Aorta (tissue), 5 donors: ENCODE measurements around the gene REXO4. TPM values are rescaled to one million over a fixed set of nuclear protein-coding genes. Genes with fewer than 3 reads are reported as not detected.
"Not testable (repeated sequence)": the region's sequence is repeated elsewhere in the genome, so short reads cannot be mapped to it uniquely, and the experiment has no call there.

Experiments
- ATAC-seq: fragments of 200-7000 bp; cut with Tn5 transposase; one replicate; pipeline ENCODE4 v1.9.1; 2022; ENCODE audit warnings: moderate library complexity; ENCODE audit not compliant: low FRiP score
- DNase-seq, 2 donors: peaks; one replicate each; pipeline ENCODE4 v3.0.0-alpha.2; 2020
- H3K27ac ChIP-seq, 2 donors: one replicate each; pipeline ENCODE4 v1.5.1; 2013; ENCODE audit warnings: low read length in 2 of 2, mild to moderate bottlenecking in 2 of 2, moderate library complexity in 2 of 2, control low read depth in 1 of 2, inconsistent platforms in 1 of 2, low read depth in 1 of 2
- H3K27me3 ChIP-seq, 2 donors: one replicate each; pipeline ENCODE4 v1.6.1; 2013; ENCODE audit warnings: control low read depth in 1 of 2, low read length in 1 of 2, mild to moderate bottlenecking in 1 of 2, moderate library complexity in 1 of 2; ENCODE audit not compliant: insufficient read depth in 2 of 2, control insufficient read depth in 1 of 2
- H3K36me3 ChIP-seq, 2 donors: one replicate each; pipeline ENCODE4 v1.6.1; 2013; ENCODE audit warnings: control low read depth in 1 of 2, low read length in 1 of 2, mild to moderate bottlenecking in 1 of 2; ENCODE audit not compliant: insufficient read depth in 2 of 2, control insufficient read depth in 1 of 2
- H3K4me1 ChIP-seq, 2 donors: one replicate each; pipeline ENCODE4 v1.6.1; 2013; ENCODE audit warnings: low read length in 2 of 2, control low read depth in 1 of 2, mild to moderate bottlenecking in 1 of 2, moderate library complexity in 1 of 2; ENCODE audit not compliant: insufficient read depth in 2 of 2, control insufficient read depth in 1 of 2
- H3K4me3 ChIP-seq, 2 donors: one replicate each; pipeline ENCODE4 v1.5.1; 2013; ENCODE audit warnings: low read length in 2 of 2, control low read depth in 1 of 2, mild to moderate bottlenecking in 1 of 2
- H3K9me3 ChIP-seq: one replicate; pipeline ENCODE4 v1.6.1; 2013; ENCODE audit warnings: mild to moderate bottlenecking, low read length; ENCODE audit not compliant: control insufficient read depth
- WGBS, 2 donors: extraction: QIAGEN DNeasy Blood & Tissue Kit; methylation state at CpG; one replicate each; pipeline ENCODE4 v1.1.7; 2013; 5-methylcytosine and 5-hydroxymethylcytosine counted together
- intact Hi-C, 2 donors: fragments of 100-400 bp; cut with DNase I; formaldehyde crosslinking; loops; one replicate each; pipeline versions ENCODE4 v1.14.2 to v1.15.0; 2022
- polyA plus RNA-seq, 2 donors: library from polyadenylated mRNA; stranded (reverse); fragments of 200-250 nt; gene quantifications; one replicate each; pipeline ENCODE4 v1.2.3, GENCODE V29; 2013
- total RNA-seq, 2 donors: library from RNA; stranded (reverse); fragmentation: NEBNext Ultra II Directional; extraction: Animal tissue kit (Norgen Biotek cat#: 25700); gene quantifications; one replicate each; pipeline ENCODE4 v1.2.1, GENCODE V29; 2021
- donor health status: healthy with polysubstance abuse.
- donor health status: Bipolar disorder and iron deficiency.
- donor health status: DM: no; HTN: no; CAD: no.
- donor health status: DM: no; HTN: no; CAD: no.
- donor health status: DM: yes; HTN: yes; CAD: no.

REXO4 gene
- total and polyA plus RNA-seq, 4 donors = 10.8 to 19.1 (median 14.3) TPM

DNA sequence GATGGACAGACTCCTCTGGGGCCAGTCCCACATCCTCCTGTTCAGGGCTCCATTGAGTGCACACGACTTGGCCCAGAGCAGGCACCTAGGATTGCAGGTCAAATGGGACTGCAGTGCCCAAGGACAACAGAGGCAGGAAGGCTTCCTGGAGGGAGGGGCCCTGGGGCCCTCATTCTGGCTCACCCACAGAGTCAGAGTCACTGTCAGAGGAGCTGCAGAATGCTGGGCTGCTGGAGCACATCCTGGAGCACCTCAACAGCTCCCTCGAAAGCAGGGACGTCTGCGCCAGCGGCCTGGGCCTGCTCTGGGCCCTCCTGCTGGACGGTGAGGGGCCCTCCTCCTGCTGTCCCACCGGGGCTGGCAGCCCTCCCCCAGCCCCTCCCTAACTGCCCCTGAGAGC is 15.1 kb downstream of the REXO4 start:
- H3K36me3 ChIP-seq = peaks cover 0 to 1% of the 10 kb centered on the region in 2 donors
- no peak overlapping the region for H3K27ac ChIP-seq
- WGBS, 2 donors = 69 to 74% methylated on average over 7 of the region's 7 CpGs
- no peaks in the 10 kb centered on the region for H3K9me3 ChIP-seq
- H3K27me3 ChIP-seq = no peaks in the 10 kb centered on the region
- H3K4me1 ChIP-seq = no peaks in the 10 kb centered on the region
- intact Hi-C loops = no loop called here
- no peak overlapping the region for H3K4me3 ChIP-seq
- no peak for DNase-seq
- ATAC-seq = no peak

DNA sequence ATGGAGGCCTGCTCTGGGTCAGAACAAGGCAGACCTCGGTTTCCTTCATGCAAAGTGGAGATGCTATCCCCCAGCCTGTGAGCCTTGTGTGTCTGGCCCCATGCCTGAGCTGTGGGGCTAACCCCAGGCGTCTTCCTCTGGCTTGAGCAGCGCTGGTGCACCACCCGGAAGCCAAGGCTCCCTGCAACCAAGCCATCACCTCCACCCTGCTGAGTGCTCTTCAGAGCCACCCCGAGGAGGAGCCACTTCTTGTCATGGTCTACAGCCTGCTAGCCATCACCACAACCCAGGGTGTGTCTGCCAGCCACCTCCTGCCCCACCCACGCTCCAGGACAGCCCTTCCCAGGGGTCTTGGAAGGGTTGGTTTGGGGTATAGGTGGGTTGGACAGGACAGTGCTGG is 16.2 kb downstream of the REXO4 start:
- Histone ChIP-seq H3K4me3 (no peak overlapping the region), H3K27me3 (no peaks in the 10 kb centered on the region), H3K4me1 (no peaks in the 10 kb centered on the region), H3K9me3 (no peaks in the 10 kb centered on the region), H3K36me3 (no peaks in the 10 kb centered on the region), H3K27ac (no peak overlapping the region)
- ATAC-seq (no peak), DNase-seq (no peak)
- WGBS, 2 donors = 82 to 90% methylated on average over 6 of the region's 6 CpGs
- intact Hi-C loops = no loop called here

- no peaks in the 10 kb centered on the region for H3K9me3 ChIP-seq
- no peaks in the 10 kb centered on the region for H3K36me3 ChIP-seq
- WGBS, 2 donors = 88 to 90% methylated on average over 12 of the region's 12 CpGs
- DNase-seq = no peak
- no peak overlapping the region for H3K27ac ChIP-seq
- intact Hi-C loops = no loop called here
- ATAC-seq = no peak
- H3K4me3 ChIP-seq = no peak overlapping the region
- H3K4me1 ChIP-seq = no peaks in the 10 kb centered on the region
- H3K27me3 ChIP-seq = no peaks in the 10 kb centered on the region
Measured at GRCh38 chr9:133400292-133400691, 17.5 kb downstream of the REXO4 start.

- 65 to 73% methylated on average over 9 of the region's 9 CpGs for WGBS, 2 donors
- no peak overlapping the region for H3K4me3 ChIP-seq
- no peaks in the 10 kb centered on the region for H3K27me3 ChIP-seq
- H3K4me1 ChIP-seq = no peaks in the 10 kb centered on the region
- intact Hi-C loops = no loop called here
- ATAC-seq (no peak), DNase-seq (no peak)
- H3K36me3 ChIP-seq = no peaks in the 10 kb centered on the region
- H3K27ac ChIP-seq = no peak overlapping the region
- no peaks in the 10 kb centered on the region for H3K9me3 ChIP-seq
Measured at GRCh38 chr9:133397895-133398294, 19.9 kb downstream of the REXO4 start.

DNA sequence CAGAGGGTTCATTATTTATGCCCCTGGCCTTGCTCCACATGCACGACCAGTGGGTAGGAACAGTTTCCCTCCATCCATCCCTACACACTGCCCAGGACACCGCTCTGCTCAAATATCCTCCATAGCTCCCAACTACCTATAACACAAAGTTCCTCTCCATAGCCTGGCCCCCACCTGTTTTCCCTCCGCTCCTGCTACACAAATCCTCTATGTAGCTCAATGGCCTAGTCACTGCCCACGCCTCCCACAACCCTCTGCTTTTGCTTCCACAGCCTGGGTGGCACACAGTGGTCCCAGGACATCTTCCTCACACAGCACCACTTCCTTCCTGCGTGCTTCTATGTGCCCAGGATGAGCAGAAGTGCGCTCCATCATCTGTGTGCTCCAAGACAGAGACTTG is 20.4 kb downstream of the REXO4 start:
- no peaks in the 10 kb centered on the region for H3K27me3 ChIP-seq
- no peaks in the 10 kb centered on the region for H3K4me1 ChIP-seq
- no peak overlapping the region for H3K4me3 ChIP-seq
- no peak for DNase-seq
- 79 to 80% methylated on average over 6 of the region's 6 CpGs for WGBS, 2 donors
- no peaks in the 10 kb centered on the region for H3K36me3 ChIP-seq
- H3K9me3 ChIP-seq = no peaks in the 10 kb centered on the region
- ATAC-seq = no peak
- no peak overlapping the region for H3K27ac ChIP-seq
- intact Hi-C loops = no loop called here

GRCh38 chr9:133396952-133397351 is 20.9 kb downstream of the REXO4 start:
- WGBS, 2 donors = 25 to 26% methylated on average over 13 to 14 of the region's 14 CpGs
- DNase-seq (no peak), ATAC-seq (no peak)
- H3K27me3 ChIP-seq = no peaks in the 10 kb centered on the region
- H3K4me3 ChIP-seq = no peak overlapping the region
- no peaks in the 10 kb centered on the region for H3K9me3 ChIP-seq
- H3K27ac ChIP-seq = no peak overlapping the region
- intact Hi-C loops = no loop called here
- no peaks in the 10 kb centered on the region for H3K4me1 ChIP-seq
- H3K36me3 ChIP-seq = no peaks in the 10 kb centered on the region

DNA sequence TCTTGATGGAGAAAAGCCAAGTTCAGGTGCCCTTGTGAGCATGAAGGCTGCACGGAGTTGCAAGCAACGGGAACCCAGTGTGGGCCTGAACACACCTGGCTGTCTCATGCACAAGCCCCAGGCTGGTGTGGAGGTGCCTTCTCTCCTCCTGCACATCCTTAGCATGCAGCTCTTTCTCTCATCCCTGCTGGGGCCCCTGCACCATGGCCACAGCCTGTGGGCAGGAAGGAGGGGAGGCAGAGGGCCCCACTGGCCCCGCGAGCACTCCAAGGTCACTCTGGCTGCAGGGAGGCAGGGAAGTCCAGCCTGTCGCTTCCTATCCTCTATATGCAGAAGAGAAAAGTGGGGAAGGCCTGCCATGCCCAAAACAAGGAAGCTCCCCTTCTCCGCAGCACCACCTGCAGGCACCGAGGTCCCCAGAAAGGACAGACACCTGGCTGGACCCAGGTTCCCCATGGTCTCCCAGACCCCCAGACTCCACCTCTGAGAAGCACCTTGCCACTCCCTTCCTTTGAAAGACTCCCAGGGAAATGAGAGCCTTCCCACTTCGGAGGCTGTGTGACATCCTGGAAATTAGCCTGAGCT is 23.0 kb downstream of the REXO4 start:
- 46 to 54% methylated on average over 8 of the region's 8 CpGs for WGBS, 2 donors
- ATAC-seq (no peak), DNase-seq (no peak)
- H3K9me3 ChIP-seq = no peaks in the 10 kb centered on the region
- no peaks in the 10 kb centered on the region for H3K4me1 ChIP-seq
- intact Hi-C loops = no loop called here
- no peaks in the 10 kb centered on the region for H3K36me3 ChIP-seq
- no peaks in the 10 kb centered on the region for H3K27me3 ChIP-seq
- no peak overlapping the region for H3K27ac ChIP-seq
- no peak overlapping the region for H3K4me3 ChIP-seq

DNA sequence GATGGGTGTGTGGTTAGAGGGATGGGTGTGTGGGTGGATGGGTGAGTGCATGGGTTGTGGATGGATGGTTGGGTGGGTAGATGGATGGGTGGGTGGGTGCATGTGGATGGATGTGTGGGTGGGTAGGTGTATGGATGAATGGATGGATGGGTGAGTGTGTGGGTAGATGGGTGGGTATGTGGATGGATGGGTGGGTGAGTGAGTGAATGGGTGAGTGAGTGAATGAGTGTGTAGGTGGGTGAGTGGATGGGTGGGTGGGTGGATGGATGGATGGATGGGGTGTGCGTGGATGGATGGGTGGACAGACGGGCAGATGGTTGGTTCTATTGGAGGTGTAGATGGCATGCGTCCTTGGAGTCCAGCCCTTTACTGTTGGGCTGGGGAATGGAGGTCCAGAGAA is 24.4 kb downstream of the REXO4 start:
- ATAC-seq (no peak), DNase-seq (no peak)
- Histone ChIP-seq H3K27me3 (no peaks in the 10 kb centered on the region), H3K4me1 (no peaks in the 10 kb centered on the region), H3K36me3 (no peaks in the 10 kb centered on the region), H3K9me3 (no peaks in the 10 kb centered on the region), H3K27ac (no peak overlapping the region), H3K4me3 (no peak overlapping the region)
- WGBS, 2 donors = 85 to 89% methylated on average over 3 of the region's 3 CpGs
- intact Hi-C loops = no loop called here

GRCh38 chr9:133392308-133392707 is 25.5 kb downstream of the REXO4 start:
- H3K27me3 ChIP-seq, intact Hi-C loops, ATAC-seq: not testable (repeated sequence)

More at GRCh38 chr9:133392308-133392707, 25.5 kb downstream of the REXO4 start:
- H3K4me3 ChIP-seq, H3K4me1 ChIP-seq, H3K9me3 ChIP-seq, DNase-seq, H3K36me3 ChIP-seq, H3K27ac ChIP-seq: not testable (repeated sequence)
- WGBS, 2 donors = 95 to 96% methylated on average over 3 of the region's 3 CpGs
